Measurements from ENCODE around the gene NAXD.

NAXD gene

GRCh38 chr13:110638257-110638656 lies 22.9 kb downstream of the NAXD start:
- TF ChIP-seq, protein P1, sequence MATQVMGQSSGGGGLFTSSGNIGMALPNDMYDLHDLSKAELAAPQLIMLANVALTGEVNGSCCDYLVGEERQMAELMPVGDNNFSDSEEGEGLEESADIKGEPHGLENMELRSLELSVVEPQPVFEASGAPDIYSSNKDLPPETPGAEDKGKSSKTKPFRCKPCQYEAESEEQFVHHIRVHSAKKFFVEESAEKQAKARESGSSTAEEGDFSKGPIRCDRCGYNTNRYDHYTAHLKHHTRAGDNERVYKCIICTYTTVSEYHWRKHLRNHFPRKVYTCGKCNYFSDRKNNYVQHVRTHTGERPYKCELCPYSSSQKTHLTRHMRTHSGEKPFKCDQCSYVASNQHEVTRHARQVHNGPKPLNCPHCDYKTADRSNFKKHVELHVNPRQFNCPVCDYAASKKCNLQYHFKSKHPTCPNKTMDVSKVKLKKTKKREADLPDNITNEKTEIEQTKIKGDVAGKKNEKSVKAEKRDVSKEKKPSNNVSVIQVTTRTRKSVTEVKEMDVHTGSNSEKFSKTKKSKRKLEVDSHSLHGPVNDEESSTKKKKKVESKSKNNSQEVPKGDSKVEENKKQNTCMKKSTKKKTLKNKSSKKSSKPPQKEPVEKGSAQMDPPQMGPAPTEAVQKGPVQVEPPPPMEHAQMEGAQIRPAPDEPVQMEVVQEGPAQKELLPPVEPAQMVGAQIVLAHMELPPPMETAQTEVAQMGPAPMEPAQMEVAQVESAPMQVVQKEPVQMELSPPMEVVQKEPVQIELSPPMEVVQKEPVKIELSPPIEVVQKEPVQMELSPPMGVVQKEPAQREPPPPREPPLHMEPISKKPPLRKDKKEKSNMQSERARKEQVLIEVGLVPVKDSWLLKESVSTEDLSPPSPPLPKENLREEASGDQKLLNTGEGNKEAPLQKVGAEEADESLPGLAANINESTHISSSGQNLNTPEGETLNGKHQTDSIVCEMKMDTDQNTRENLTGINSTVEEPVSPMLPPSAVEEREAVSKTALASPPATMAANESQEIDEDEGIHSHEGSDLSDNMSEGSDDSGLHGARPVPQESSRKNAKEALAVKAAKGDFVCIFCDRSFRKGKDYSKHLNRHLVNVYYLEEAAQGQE (IDR thresholded peaks at IDR 0.05; ENCODE audit: low read depth): no peak
- TF ChIP-seq TAF1 (IDR thresholded peaks at IDR 0.05; ENCODE audit: low read depth) (no peak), NFIC (IDR thresholded peaks at IDR 0.05) (no peak), CREB1 (IDR thresholded peaks at IDR 0.05; ENCODE audit: low read depth) (no peak), TEAD4 (IDR thresholded peaks at IDR 0.05) (no peak), FOXM1 (IDR thresholded peaks at IDR 0.05; ENCODE audit: borderline replicate concordance, low read depth) (no peak), YY1 (IDR thresholded peaks at IDR 0.05; ENCODE audit: low read depth) (no peak), CEBPB (IDR thresholded peaks at IDR 0.05) (no peak), RAD21 (IDR thresholded peaks at IDR 0.05; ENCODE audit: low read depth) (no peak), ZBTB7A (IDR thresholded peaks at IDR 0.05; ENCODE audit: low read depth) (no peak), EGR1 (IDR thresholded peaks at IDR 0.05) (no peak), MAX (IDR thresholded peaks at IDR 0.05) (no peak), USF1 (IDR thresholded peaks at IDR 0.05) (no peak), EP300 (IDR thresholded peaks at IDR 0.05; ENCODE audit: borderline replicate concordance) (no peak), TCF12 (IDR thresholded peaks at IDR 0.05; ENCODE audit: low read depth) (no peak)

GRCh38 chr13:110638814-110639806 lies 23.8 kb downstream of the NAXD start:
- TF ChIP-seq TEAD4 (IDR thresholded peaks at IDR 0.05) (no peak), RAD21 (IDR thresholded peaks at IDR 0.05; ENCODE audit: low read depth) (no peak), ZBTB7A (IDR thresholded peaks at IDR 0.05; ENCODE audit: low read depth) (no peak), MAX (IDR thresholded peaks at IDR 0.05) (no peak), FOXM1 (IDR thresholded peaks at IDR 0.05; ENCODE audit: borderline replicate concordance, low read depth) (no peak), CREB1 (IDR thresholded peaks at IDR 0.05; ENCODE audit: low read depth) (no peak), USF1 (IDR thresholded peaks at IDR 0.05) (no peak), EGR1 (IDR thresholded peaks at IDR 0.05) (no peak), TAF1 (IDR thresholded peaks at IDR 0.05; ENCODE audit: low read depth) (no peak), NFIC (IDR thresholded peaks at IDR 0.05) (no peak), YY1 (IDR thresholded peaks at IDR 0.05; ENCODE audit: low read depth) (no peak), EP300 (IDR thresholded peaks at IDR 0.05; ENCODE audit: borderline replicate concordance) (no peak), CEBPB (IDR thresholded peaks at IDR 0.05) (no peak), TCF12 (IDR thresholded peaks at IDR 0.05; ENCODE audit: low read depth) (no peak)
- TF ChIP-seq, protein P1 (IDR thresholded peaks at IDR 0.05; ENCODE audit: low read depth): no peak

DNA sequence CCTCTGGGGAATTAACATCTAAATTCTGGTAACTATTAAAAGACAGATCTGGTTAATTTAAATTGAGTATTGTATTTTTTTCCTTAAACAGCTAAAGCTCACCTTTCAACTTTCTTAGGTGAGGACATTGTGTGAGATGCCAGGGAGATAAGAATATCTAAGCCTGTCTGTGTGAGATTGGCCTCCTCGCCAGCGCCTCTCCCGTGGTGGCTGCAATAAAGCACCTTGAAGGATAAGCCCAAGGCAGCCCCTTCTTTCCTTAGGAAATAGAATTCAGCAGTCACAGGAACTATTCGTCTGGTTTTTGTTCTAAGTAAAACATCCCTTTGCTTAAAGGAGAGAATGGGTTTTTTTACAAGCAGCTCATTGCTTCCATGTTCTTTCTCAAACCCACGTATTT lies 24.6 kb downstream of the NAXD start:
- TF ChIP-seq TCF12 (IDR thresholded peaks at IDR 0.05; ENCODE audit: low read depth) (no peak), EGR1 (IDR thresholded peaks at IDR 0.05) (no peak), RAD21 (IDR thresholded peaks at IDR 0.05; ENCODE audit: low read depth) (no peak), NFIC (IDR thresholded peaks at IDR 0.05) (no peak), TEAD4 (IDR thresholded peaks at IDR 0.05) (no peak), EP300 (IDR thresholded peaks at IDR 0.05; ENCODE audit: borderline replicate concordance) (no peak), CEBPB (IDR thresholded peaks at IDR 0.05) (no peak), TAF1 (IDR thresholded peaks at IDR 0.05; ENCODE audit: low read depth) (no peak), YY1 (IDR thresholded peaks at IDR 0.05; ENCODE audit: low read depth) (no peak)

DNA sequence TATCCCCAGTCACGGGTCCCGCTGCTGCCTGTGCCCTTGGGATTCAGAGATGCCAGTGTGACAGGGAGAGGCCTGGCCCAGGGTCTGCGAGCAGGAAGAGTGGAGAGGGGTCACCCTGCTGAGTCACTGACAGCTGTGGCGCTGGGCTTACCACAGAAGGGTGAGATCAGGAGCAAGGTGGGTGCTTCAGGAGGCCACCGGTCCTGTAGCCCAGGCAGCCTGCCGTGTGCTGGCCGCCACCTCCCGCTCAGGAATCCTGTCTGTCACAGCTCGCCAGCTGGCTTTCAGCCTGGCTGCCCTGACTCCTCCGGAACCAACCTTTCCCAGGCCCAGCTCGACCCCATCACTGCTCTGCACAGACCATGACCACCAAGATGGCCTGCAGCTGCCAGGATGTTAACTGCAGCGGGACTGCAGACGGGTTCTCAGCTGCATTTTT lies 25.3 kb downstream of the NAXD start:
- TF ChIP-seq CREB1 (IDR thresholded peaks at IDR 0.05; ENCODE audit: low read depth) (no peak), USF1 (IDR thresholded peaks at IDR 0.05) (no peak), ZBTB7A (IDR thresholded peaks at IDR 0.05; ENCODE audit: low read depth) (no peak), CEBPB (IDR thresholded peaks at IDR 0.05) (no peak), EP300 (IDR thresholded peaks at IDR 0.05; ENCODE audit: borderline replicate concordance) (no peak), TEAD4 (IDR thresholded peaks at IDR 0.05) (no peak), TAF1 (IDR thresholded peaks at IDR 0.05; ENCODE audit: low read depth) (no peak), YY1 (IDR thresholded peaks at IDR 0.05; ENCODE audit: low read depth) (no peak), NFIC (IDR thresholded peaks at IDR 0.05) (no peak), MAX (IDR thresholded peaks at IDR 0.05) (no peak), FOXM1 (IDR thresholded peaks at IDR 0.05; ENCODE audit: borderline replicate concordance, low read depth) (no peak), RAD21 (IDR thresholded peaks at IDR 0.05; ENCODE audit: low read depth) (no peak), EGR1 (IDR thresholded peaks at IDR 0.05) (no peak), TCF12 (IDR thresholded peaks at IDR 0.05; ENCODE audit: low read depth) (no peak)
- TF ChIP-seq, protein P1 (IDR thresholded peaks at IDR 0.05; ENCODE audit: low read depth): no peak
